Activated naive CD4-positive, alpha-beta T cell treated with anti-CD3 and anti-CD28 coated beads, Interleukin-2, amount 50 U/mL, for 72 hours (primary cell): ENCODE results near the gene EIF2S1. TPM values are rescaled to one million over a fixed set of nuclear protein-coding genes. Genes with fewer than 3 reads are reported as not detected.

Experiments used
- total RNA-seq, 2 donors: library from RNA; stranded (reverse); gene quantifications; one replicate each; pipeline ENCODE4 v1.2.3, GENCODE V29; 2022

EIF2S1 gene
- total RNA-seq, 2 donors from 2014 or later = 139 to 176 TPM

Other genes with a start within 250 kb of the EIF2S1 start
- not detected for gene GARIN2, start 170.9 kb upstream of the EIF2S1 start, total RNA-seq
- gene PALS1, start 118.9 kb upstream of the EIF2S1 start, total RNA-seq = 1 to 10 TPM; 8.7 to 9.7 TPM
- gene ATP6V1D, start 524 bp upstream of the EIF2S1 start, total RNA-seq = 10 to 100 TPM; 24.3 to 28.4 TPM
- 1 to 10 TPM; 3.3 to 6.5 TPM for gene PLEK2, start 51.8 kb downstream of the EIF2S1 start, total RNA-seq
- gene TMEM229B, start 128.4 kb downstream of the EIF2S1 start, total RNA-seq = 1 to 10 TPM in 1 of 2 donors, under 1 TPM in 1; 0.93 to 1.0 TPM
- gene PLEKHH1, start 173.0 kb downstream of the EIF2S1 start, total RNA-seq = 1 to 10 TPM; 1.1 to 9.1 TPM
- 10 to 100 TPM; 15.6 to 27.6 TPM for gene PIGH, start 239.9 kb downstream of the EIF2S1 start, total RNA-seq